AML-193 (cell line): ENCODE data around the gene FLVCR1.
A peak's percentile ranks its signal among the peaks of the same experiment; 100 is the strongest.
"Not testable (repeated sequence)": the region's sequence is repeated elsewhere in the genome, so short reads cannot be mapped to it uniquely, and the experiment has no call there.

Experiments
- DNase-seq, 2 experiments: peaks; one replicate each; lab custom pipeline; 2025; lab: John Stamatoyannopoulos, UW

Gene FLVCR1

DNA sequence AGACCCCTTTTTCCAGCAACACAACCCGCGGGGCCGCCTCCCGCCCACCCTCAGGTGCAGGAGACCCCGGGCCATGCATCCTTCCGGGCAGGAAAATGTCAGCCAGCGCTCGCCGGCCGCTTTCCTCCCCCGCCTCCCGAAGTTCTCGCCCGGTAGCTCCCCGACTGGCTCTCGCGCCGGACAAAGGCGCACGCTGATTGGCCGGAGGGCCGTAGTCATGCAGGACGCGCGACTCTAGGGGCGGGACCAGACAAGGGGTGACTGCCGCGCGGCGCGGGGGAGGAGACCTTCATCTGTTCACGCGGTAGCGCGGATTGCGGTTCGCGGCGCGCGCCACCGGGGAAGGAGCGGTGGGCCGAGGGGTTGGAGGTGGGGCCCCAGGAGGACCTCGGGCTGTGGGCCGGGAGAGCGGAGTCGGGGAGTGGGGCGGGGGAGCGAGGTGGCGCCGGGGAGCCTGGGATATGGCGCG, at the start of gene FLVCR1:
FLVCR1 (plus strand) TSS at position 284 of the 469 bp plus-strand sequence; CDS start at position 462, 178 bp downstream.
- peak; percentile 91 to 94 for DNase-seq

DNA sequence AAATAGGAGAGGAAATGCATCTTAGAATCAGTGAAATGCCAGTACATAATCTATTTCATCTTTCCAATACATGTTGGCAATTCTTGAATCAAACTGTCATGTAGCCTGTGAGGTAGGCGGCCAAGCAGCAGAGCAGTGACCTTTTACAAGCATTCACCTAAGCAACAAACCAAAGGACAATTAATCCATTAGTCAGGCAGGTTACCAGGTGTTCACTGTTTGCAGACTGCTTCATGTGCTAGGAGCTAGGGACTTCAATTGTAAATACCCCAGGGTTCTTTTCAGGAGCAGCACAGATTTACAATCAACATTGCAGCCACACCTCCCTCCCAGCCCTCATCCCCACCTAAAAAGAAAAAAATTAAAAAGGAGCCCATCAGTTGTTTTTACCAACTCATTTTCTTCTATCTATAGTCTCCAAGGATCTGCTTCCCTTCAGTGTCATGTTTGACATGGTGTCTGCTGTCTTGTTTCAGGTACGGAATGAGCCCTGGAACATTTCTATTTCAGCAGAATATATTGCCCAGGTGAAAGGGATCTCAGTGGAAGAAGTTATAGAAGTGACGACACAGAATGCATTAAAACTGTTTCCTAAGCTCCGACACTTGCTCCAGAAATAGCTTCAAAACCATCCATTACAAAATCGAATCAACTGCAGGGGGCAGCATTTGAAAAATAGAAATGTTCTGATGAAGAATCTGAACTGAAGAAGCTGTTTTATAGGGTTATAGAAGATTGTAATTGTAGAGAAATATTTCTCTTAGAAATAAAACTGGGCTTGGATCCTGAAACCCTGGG, 43.3 kb upstream of the FLVCR1 start:
- DNase-seq: peak; percentile 14 to 29

DNA sequence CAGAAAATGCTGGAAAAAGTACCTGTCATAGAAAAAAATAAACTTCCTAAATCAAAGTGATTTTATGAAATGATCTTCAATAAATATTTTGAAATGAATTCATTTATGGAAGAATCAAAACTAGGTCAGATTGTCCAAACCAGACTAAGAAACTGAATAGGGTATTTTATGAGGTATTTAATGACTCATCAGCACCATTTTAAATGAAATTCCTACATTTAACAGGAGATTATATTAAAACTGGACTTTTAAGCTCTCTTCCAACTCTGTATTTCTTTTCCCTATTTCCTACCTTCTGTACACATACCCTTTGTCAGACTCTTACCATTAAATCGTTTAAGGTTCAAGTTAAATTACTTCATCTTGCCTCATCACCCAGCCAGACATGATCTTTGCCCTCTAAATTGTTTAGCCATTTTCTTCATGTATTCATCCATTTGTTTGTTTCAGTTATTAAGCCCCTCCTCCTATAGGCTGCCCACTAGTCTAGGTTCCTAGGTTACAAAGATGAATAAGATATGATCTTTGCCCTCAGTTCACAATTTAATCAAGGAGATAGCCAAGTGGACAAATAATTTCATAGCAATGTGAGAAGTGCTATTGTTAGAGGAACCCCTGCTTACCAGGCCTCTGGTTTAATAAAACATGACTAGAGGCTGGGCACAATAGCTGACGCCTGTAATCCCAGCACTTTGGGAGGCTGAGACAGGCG, 41.4 kb upstream of the FLVCR1 start:
- no peak for DNase-seq

DNA sequence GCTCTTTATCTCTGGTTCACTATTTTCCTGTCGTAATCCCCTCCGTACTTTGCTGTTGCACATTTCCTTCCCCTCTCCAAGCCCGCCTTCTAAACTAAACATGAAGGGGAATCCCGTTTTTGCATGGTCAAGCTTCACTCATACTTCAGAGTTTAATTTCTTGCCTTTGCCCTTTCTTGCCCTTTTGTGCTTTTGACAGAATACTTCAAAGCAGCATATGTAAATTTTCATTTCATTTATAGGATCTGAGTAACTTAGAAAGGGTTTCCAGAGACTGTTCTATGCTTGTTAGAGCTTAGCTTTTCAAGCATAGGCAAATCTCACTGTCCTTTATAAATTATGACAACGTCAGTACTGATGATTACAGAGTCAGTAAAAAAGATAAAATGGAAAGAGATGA, 38.3 kb upstream of the FLVCR1 start:
- peak; percentile 57 to 59 for DNase-seq

DNA sequence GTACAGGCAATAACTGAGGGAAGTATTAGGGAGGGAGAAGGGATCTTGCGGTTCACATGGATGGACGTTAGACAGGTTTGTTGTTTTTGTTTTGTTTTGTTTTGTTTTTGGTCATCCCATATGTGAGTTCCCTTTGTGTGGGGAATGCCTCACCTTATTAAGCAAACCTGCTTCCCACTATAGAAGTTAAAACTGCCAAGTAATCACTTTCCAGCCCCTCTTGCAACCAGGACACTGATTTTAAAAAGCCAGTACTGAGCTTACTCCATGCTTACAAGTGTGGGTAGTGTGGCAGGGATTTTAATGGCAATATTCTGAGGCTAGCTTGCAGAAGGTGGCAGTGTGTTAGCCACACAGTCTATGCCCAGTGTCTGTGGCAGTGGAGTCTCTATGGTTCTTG, 37.1 kb upstream of the FLVCR1 start:
- no peak for DNase-seq

DNA sequence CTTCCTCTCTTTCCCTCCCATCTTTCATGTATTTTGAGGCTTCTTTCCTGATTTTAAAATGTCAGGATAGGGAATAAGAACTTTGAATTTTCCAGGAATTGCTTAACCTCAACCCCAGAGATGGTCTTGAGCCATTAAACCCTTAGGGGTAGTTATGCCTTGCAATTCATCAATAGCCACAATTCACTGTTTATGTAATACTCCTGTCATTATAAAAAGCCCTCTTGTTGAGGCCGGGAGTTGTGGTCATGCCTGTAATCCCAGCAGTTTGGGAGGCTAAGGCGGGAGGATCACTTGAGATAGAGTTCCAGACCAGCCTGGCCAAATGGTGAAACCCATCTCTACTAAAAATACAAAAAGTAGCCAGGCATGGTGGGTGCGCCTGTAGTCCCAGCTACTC, 35.1 kb upstream of the FLVCR1 start:
- no peak for DNase-seq

DNA sequence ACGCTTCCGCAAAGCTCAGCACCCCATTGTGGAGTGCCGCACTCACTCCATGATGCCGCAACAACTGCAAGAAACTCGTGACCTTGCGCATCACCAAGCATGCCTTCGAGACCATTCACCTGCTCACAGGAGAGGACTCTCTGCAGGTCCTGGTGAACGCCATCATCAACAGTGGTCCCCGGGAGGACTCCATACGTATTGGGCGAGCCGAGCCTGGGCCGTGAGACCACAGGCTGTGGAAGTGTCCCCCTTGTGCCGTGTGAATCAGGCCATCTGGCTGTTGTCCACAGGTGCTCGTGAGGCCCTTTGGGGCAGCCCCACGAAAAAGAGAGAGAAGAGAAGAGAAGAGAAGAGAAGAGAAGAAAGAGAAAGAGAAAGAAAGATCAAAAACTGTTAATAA, 33.9 kb upstream of the FLVCR1 start:
- DNase-seq: no peak

DNA sequence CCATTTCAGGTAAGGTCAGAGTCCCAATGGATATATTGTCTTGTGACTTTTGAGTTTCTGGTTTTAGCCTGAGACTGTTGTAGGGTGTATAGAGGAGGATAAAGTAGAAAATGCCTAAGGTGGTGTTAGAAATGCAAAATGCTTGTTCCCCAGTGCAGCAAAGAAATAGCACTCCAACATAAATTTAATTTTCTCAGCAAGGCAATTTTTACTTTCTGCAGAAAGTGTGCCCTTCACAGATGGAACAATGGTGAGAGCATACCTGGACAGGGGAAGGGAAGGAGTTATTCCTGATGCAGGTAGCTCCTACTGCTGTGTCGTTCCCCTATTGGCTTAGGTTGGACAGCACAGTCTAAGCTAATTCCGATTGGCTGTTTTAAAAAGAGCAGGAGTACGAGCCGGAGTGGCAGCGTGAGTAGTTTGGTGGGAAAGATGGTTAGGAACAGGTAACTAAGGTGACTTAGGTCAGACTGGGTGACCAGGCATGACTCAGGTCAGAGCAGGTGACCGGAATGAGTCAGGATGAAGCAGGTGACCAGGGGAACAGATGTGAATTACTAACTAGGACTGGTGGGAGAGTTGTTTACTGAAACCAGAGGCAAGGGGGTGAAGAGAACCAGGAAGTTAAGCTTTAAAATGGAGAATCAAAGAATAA, 32.1 kb upstream of the FLVCR1 start:
- DNase-seq: no peak

DNA sequence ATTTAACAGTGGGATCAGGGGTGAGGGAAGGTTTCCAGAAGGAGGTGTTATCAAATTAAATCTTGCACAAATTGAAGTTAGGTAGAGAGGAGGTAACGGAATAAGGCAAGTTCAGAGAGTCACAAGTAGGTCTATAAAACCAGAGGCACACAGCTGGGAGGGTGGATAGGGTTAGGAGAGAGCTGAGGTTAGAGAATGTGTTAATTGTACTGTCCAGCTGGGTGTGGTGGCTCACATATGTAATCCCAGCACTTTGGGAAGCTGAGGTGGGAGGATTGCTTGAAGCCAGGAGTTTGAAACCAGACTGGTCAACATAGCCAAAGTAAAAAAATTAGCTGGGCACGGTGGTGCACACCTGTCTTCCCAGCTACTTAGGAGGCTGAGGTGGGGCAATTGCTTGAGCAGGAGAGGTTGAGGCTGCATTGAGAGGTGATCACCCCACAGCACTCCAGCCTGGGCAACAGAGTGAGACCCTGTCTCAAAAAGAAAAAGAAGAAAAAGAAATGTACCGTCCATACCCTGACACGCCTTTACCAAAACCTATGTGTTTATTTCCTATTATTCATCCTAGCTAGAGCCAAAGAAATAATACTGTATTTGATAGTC, 30.8 kb upstream of the FLVCR1 start:
- no peak for DNase-seq

DNA sequence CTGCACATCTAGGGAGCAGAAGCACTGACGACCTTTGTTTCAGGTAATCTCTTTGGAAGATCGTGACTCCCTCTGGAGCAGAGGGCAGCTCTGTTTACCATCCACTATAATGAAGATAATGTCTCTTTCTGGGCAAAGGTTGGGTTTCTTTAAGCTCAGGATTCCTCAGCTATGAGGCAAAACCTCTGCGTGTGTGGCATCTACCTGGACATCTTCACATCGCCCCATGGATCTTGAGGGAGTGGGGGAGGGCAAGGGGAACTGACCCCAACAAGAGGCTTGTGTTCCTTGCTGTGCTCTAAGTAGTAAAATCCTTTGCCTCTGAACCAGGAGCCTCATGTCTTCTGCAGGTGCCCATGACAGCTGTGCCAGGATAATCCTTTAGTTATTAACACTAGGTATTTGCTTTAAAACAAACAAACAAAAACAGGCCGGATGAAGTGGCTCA, 30.2 kb upstream of the FLVCR1 start:
- DNase-seq: no peak

DNA sequence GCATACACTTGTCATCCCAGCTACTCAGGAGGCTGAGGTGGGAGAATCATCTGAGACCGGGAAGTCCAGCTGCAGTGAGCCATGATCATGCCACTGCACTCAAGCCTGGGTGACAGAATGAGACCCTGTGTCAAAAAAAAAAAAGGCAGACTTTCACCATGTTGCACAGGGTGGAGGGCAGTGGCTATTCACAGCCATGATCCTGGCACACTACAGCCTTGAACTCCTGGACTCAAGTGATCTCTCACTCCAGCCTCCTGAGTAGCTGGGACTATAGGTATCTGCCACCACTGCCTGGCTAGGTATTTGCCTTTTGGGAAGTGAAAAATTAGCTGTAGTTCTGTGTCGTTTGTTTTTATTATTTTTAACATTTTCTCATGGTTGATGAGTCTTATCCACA, 29.7 kb upstream of the FLVCR1 start:
- DNase-seq: no peak

DNA sequence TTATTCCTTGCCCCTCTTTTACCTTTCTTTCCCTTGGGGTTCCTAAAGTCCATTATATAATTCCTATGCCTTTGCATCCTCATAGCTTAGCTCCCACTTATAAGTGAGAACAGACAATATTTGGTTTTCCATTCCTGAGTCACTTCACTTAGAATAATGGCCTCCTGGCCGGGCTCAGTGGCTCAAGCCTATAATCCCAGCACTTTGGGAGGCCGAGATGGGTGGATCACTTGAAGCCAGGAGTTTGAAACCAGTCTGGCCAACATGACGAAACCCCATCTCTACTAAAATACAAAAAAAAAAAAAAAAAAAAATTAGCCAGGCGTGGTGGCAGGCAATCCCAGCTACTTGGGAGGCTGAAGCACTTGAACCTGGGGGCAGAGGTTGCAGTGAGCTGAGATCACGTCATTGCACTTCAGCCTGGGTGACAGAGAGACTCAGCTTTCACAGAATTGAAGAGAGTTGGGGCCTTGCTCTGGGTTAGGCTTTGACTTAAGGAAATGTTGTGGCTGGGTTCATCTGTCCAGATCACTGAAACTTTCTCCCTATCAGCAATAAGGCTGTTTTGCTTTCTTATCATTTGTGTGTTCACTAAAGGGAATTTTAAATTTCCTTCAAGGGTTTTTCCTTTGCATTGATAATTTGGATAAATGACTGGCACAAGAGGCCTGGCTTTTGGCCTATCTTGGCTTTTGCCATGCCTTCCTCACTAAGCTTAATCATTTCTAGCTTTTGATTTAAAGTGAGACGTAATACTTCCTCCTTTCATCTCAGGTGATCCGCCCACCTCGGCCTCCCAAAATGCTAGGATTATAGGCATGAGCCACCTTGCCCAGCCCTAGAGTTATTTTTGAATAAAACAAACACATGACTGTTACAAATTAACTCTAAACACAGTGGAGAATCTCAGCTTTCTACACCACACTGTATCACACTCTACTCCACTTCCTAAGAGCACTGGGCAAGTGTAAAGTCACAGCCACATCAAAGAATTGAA, 24.6 kb upstream of the FLVCR1 start:
- not testable (repeated sequence) for DNase-seq

DNA sequence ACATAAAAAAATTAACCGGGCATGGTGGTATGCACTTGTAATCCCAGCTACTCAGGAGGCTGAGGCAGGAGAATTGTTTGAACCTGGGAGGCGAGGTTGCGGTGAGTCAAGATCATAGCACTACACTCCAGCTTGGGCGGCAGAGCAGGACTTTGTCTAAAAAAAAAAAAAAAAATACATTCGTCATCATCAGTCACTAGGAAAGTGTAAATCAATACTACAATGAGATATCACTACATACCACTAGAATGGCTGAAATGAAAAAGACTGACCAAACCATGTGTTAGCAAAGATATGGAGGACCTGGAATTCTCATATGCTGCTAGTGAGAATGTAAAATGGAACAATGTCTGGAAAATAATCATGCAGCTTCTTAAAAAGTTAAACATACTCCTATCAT, 19.9 kb upstream of the FLVCR1 start:
- no peak for DNase-seq

DNA sequence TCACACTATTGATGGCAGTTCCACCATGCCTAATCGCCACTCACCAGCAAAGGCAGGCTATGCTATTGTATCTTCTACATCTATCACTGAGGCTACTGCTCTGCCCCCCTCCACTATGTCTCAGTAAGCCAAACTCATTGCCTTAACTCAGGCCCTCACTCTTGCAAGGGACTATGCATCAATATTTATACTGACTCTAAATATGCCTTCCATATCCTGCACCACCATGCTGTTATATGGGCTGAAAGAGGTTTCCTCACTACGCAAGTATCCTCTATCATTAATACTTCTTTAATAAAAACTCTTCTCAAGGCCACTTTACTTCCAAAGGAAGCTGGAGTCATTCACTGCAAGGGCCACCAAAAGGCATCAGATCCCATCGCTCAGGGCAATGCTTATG, 13.6 kb upstream of the FLVCR1 start:
- not testable (repeated sequence) for DNase-seq

DNA sequence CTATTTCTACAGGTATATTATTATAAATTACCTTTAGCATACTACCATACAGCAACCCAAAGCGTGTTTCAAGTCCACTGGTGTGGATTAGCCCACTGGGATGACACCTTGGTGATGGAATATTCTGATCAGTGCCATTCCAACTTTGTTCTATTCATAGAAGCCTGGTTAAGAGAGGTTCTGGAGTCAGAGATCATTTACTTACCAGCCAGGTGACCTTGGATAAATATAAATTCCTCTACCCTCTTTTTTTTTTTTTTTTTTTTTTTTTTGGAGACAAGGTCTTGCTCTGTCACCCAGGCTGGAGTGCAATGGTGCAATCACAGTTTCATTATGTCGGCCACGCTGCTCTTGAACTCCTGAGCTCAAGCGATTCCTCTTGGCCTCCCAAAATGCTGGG, 10.5 kb upstream of the FLVCR1 start, which contains the start of gene SPATA45:
SPATA45 (minus strand) TSS at position 101 of the 400 bp plus-strand sequence. CDS start 11,500 bp downstream, outside the sequence.
- no peak for DNase-seq

DNA sequence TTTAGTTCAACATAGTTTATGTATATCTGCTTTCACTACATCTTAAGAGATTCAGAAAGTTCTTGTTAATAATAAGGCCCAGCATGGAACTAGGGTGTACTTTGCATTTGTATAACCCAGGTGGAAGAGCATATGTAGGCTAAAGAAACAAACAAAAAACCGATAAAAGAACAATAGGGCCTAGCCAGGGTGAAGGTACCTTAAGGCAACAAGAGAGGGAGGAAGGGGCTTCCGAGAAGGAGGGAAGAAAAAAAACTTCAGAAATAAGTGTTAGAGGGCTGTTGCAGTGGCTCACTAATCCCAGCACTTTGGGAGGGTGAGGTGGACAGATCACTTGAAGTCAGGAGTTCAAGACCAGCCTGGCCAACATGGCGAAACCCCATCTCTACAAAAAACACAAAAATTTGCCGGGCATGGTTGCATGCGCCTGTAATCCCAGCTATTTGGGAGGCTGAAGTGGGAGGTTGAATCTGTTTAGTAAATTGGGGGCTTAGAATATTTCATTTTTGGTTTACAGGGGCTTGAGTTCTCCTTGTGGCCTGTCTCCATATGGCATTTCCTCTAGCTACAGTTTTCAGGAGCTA, 5.9 kb upstream of the FLVCR1 start:
- DNase-seq: no peak

DNA sequence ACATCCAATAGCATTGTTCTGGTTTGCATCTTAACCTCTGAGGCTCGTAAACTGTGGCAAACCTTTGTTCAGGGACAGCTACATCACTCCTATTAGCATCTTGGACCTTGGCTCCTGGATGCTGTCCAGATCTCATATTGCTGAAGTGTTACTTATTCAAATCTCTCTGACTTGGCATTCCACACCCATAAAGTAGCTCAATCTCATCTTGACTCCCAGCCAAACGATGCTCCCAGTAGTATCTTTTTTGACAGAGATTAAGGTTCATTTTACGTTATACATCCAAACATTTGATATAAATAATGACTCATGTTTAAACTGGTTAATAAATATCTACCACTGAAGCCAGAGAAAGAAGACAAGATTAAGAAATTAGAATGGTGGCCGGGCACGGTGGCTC, 4.4 kb upstream of the FLVCR1 start:
- no peak for DNase-seq

DNA sequence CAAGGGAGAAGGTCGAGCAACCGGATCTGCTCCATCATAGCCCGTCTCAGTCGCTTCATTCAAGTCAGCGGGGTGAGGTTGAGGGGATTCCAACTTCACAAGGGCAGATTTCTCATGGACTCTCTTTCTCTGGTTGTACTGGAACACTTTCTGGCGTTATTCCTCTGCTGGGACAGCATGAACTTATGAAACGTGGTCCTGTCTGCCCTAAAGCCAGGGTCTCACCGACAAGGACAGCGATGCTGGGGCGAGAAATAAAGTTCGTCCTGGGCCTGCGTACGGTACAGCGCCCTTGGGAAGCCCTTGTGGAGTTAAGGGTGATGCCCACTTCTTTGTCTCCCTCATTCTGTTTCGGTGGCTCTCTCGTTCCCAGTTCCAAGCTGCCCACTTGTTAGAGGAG, 1.3 kb upstream of the FLVCR1 start:
- DNase-seq: no peak

DNA sequence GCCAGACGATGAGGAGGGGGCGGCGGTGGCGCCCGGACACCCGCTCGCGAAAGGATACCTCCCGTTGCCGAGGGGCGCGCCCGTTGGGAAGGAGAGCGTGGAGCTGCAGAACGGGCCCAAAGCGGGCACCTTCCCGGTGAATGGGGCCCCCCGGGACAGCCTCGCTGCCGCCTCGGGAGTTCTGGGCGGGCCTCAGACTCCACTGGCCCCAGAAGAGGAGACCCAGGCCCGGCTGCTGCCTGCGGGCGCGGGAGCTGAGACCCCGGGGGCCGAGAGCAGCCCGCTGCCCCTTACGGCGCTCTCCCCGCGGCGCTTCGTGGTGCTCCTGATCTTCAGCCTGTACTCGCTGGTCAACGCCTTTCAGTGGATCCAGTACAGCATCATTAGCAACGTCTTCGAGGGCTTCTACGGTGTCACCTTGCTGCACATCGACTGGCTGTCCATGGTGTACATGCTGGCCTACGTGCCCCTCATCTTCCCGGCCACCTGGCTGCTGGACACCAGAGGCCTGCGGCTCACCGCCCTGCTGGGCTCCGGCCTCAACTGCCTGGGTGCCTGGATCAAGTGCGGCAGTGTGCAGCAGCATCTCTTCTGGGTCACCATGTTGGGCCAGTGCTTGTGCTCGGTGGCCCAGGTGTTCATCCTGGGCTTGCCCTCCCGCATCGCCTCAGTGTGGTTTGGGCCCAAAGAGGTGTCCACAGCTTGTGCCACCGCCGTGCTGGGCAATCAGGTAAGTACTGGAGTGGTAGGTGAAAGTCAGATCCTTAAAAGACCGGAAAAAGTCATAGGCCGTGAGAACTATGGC, 588 bp downstream of the FLVCR1 start:
- DNase-seq: peak in 1 of 2 experiments; percentile 15
